ENCODE data around the gene KSR2.

DNA sequence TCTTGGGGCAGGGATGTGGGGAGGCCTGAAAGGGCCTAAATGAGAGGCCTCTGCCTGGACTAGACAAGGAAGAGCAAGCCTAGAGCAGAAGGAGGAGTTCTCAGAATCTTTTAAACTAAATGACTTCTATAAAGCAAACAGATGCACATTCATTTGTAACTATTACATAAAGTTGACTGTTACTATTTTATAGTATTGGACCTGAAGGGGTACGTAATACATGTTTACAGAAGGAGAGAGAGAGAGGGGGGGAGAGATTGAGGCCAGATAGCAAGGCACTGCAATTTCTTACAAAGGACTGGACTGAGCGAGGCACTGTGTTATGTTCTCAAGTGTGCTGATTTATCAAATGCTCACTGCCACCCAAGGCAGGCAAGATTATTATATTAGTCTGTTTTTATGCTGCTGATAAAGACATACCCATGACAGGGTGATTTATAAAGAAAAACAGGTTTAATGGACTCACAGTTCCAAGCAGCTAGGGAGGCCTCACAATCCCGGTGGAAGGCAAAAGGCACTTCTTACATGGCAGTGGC, 391.6 kb downstream of the KSR2 start:
- TF ChIP-seq CHD2 (IDR thresholded peaks at IDR 0.05; ENCODE audit: borderline replicate concordance, low read depth, low read length) (no peak), CTCF (IDR thresholded peaks at IDR 0.05 in 2 of 3, conservative IDR thresholded peaks at IDR 0.05 in 1 of 3; ENCODE audit: control insufficient read depth in 2 of 3, extremely low read depth in 1 of 3, insufficient read depth in 1 of 3, low read depth in 3 of 3, low read length in 3 of 3) (no peak), TARDBP (IDR thresholded peaks at IDR 0.05; ENCODE audit: borderline replicate concordance) (no peak), RAD51 (IDR thresholded peaks at IDR 0.05) (no peak), POLR2A (IDR thresholded peaks at IDR 0.05; ENCODE audit: low read depth, low read length) (no peak), YY1 (IDR thresholded peaks at IDR 0.05; ENCODE audit: low read depth, low read length) (no peak), SMC3 (IDR thresholded peaks at IDR 0.05; ENCODE audit: borderline replicate concordance, low read length) (no peak), GABPA (IDR thresholded peaks at IDR 0.05; ENCODE audit: low read depth) (no peak), SUZ12 (IDR thresholded peaks at IDR 0.05; ENCODE audit: unreplicated experiment) (no peak)

Data from GM12878 (cell line).